ENCODE data around the gene PKMYT1. TPM values are rescaled to one million over a fixed set of nuclear protein-coding genes. Genes with fewer than 3 reads are reported as not detected.
A peak's percentile ranks its signal among the peaks of the same experiment; 100 is the strongest.

Gene PKMYT1
- total and polyA plus RNA-seq, 7 experiments from 2014 or later: 0.93 to 89.1 TPM; not detected in 5

- Histone ChIP-seq H3K27me3 (ENCODE audit: control insufficient read depth in 2 of 2, insufficient read depth in 2 of 2, low read length in 2 of 2) (no peaks in the 10 kb centered on the region), H3K27ac (ENCODE audit: low read depth, low read length) (no peak overlapping the region), H3K9me3 (ENCODE audit: control insufficient read depth in 2 of 3, low read length in 3 of 3) (no peaks in the 10 kb centered on the region), H3K4me3 (ENCODE audit: low read length) (no peak overlapping the region), H3K36me3 (ENCODE audit: control insufficient read depth in 2 of 3, insufficient read depth in 3 of 3, low read length in 3 of 3) (no peaks in the 10 kb centered on the region), H3K4me1 (ENCODE audit: control insufficient read depth in 2 of 2, insufficient read depth in 2 of 2, low read length in 2 of 2) (peaks cover 19 to 21% of the 10 kb centered on the region in 2 donors)
- Mint-ChIP-seq H3K27me3 (peaks cover 0 to 17% (median 0%) of the 10 kb centered on the region in 5 donors), H3K9me3 (no peaks in the 10 kb centered on the region), H3K4me3 (peak overlapping the region; percentile 76 to 82 (median 80)), H3K27ac (peak overlapping the region in 5 of 9 donors; percentile 41 to 81 (median 45)), H3K4me1 (peaks cover 18 to 32% (median 25%) of the 10 kb centered on the region in 7 donors), H3K36me3 (peaks cover 0 to 1% (median 0%) of the 10 kb centered on the region in 5 donors)
- DNase-seq (peak; percentile 78 to 98 (median 96)), ATAC-seq (peak; percentile 99)
- ChIA-PET POLR2A (interaction anchor here (0.7 to 3.0 kb wide), 10 partner anchors 9 to 564 kb away, joined by 3 to 17 read pairs (median 5); partner anchors contain the start of genes PKMYT1 and TNFRSF12A), CTCF (interaction anchor here (0.6 to 4.0 kb wide), 21 partner anchors 8 to 671 kb away, joined by 3 to 90 read pairs (median 4); partner anchors contain the start of genes HCFC1R1, THOC6, TNFRSF12A and ZNF174)
- intact Hi-C loops (cut with micrococcal nuclease): loop anchor here (1.0 to 2.0 kb wide), 14 partner anchors 18 to 497 kb away; partner anchors contain the start of genes PAQR4 (in 2 of the 2), PKMYT1 (in 2 of the 2) and THOC6 (in 1 of the 2)
Observed at GRCh38 chr16:3003582-3004270, 23.5 kb upstream of the PKMYT1 start.

- Mint-ChIP-seq H3K36me3 (no peaks in the 10 kb centered on the region), H3K4me1 (peaks cover 0 to 9% (median 4%) of the 10 kb centered on the region in 7 donors), H3K27me3 (peaks cover 0 to 13% (median 0%) of the 10 kb centered on the region in 5 donors), H3K4me3 (no peak overlapping the region), H3K9me3 (no peaks in the 10 kb centered on the region), H3K27ac (no peak overlapping the region)
- CTCF ChIA-PET: interaction anchor here (0.7 to 4.0 kb wide), 4 partner anchors 18 to 127 kb away, joined by 3 to 90 read pairs (median 4); partner anchors contain the start of genes FLYWCH2 and TNFRSF12A
- intact Hi-C loops (cut with micrococcal nuclease): no loop called here
- H3K4me1 ChIP-seq (ENCODE audit: control insufficient read depth in 2 of 2, insufficient read depth in 2 of 2, low read length in 2 of 2): no peaks in the 10 kb centered on the region
- POLR2A ChIA-PET: interaction anchor here (0.7 to 1.0 kb wide), 2 partner anchors 22 to 23 kb away, joined by 3 read pairs; partner anchors contain the start of genes HCFC1R1 and THOC6
- H3K4me3 ChIP-seq (ENCODE audit: low read length): no peak overlapping the region
- no peak overlapping the region for H3K27ac ChIP-seq (ENCODE audit: low read depth, low read length)
- ATAC-seq (no peak), DNase-seq (no peak)
- H3K9me3 ChIP-seq (ENCODE audit: control insufficient read depth in 2 of 3, low read length in 3 of 3): no peaks in the 10 kb centered on the region
- H3K27me3 ChIP-seq (ENCODE audit: control insufficient read depth in 2 of 2, insufficient read depth in 2 of 2, low read length in 2 of 2): no peaks in the 10 kb centered on the region
- H3K36me3 ChIP-seq (ENCODE audit: control insufficient read depth in 2 of 3, insufficient read depth in 3 of 3, low read length in 3 of 3): no peaks in the 10 kb centered on the region
Observed at GRCh38 chr16:3001316-3001715, 21.1 kb upstream of the PKMYT1 start.

DNA sequence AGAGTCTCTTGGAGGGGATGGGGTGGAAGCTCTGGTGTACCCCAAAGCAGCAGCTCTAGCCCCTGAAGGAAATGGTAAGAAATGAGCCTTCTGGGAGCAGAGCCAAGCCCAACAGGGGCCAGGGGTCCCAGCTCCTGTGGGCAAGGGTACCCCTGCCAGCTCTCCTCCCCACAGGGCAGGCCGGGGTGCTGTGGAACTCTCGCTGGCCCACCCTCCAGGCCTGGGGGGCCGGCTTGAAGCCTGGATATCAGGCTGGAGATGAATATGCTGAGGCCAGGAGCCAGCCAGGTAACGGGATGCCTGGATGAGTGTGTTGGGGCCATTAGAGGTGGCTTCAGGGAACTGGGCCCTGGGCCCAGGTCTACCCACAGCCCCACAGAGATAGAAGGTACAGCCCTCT, 20.3 kb upstream of the PKMYT1 start:
- intact Hi-C loops (cut with micrococcal nuclease): no loop called here

DNA sequence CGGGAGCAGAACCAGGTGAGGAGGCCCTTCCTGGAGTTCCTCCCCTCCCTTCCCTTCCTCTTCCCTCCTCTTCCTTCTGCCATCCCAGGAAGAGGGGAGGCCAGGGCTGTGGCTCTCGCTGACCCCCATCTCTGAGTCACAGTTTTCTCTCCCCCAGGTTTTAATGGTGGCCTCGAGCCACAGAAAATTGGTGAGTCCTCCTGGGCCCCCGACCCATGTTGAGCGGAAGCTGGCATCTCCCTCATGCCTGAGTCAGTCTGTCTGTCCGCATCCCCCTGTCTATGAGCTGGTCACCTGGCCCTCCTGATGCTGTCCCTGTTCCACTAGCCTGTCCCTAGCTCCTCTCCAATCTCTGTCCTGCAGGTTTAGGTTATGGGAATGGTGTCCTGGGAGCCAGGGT, 19.7 kb upstream of the PKMYT1 start:
- Histone ChIP-seq H3K9me3 (ENCODE audit: control insufficient read depth in 2 of 3, low read length in 3 of 3) (no peaks in the 10 kb centered on the region), H3K36me3 (ENCODE audit: control insufficient read depth in 2 of 3, insufficient read depth in 3 of 3, low read length in 3 of 3) (no peaks in the 10 kb centered on the region), H3K4me1 (ENCODE audit: control insufficient read depth in 2 of 2, insufficient read depth in 2 of 2, low read length in 2 of 2) (no peaks in the 10 kb centered on the region), H3K27ac (ENCODE audit: low read depth, low read length) (no peak overlapping the region), H3K4me3 (ENCODE audit: low read length) (no peak overlapping the region), H3K27me3 (ENCODE audit: control insufficient read depth in 2 of 2, insufficient read depth in 2 of 2, low read length in 2 of 2) (no peaks in the 10 kb centered on the region)
- ChIA-PET CTCF (interaction anchor here (1.2 kb wide), 1 partner anchor 28 kb away, joined by 3 read pairs; no protein-coding TSS in a partner anchor), POLR2A (no interaction called here)
- Mint-ChIP-seq H3K4me3 (no peak overlapping the region), H3K4me1 (peaks cover 0 to 7% (median 2%) of the 10 kb centered on the region in 7 donors), H3K27me3 (peaks cover 0 to 10% (median 0%) of the 10 kb centered on the region in 5 donors), H3K9me3 (no peaks in the 10 kb centered on the region), H3K27ac (no peak overlapping the region), H3K36me3 (no peaks in the 10 kb centered on the region)
- no peak for DNase-seq
- ATAC-seq: no peak
- intact Hi-C loops (cut with micrococcal nuclease): no loop called here

More for the DNA sequence above, 20.3 kb upstream of the PKMYT1 start:
- Mint-ChIP-seq H3K4me1 (peaks cover 0 to 9% (median 3%) of the 10 kb centered on the region in 7 donors), H3K27me3 (peaks cover 0 to 13% (median 0%) of the 10 kb centered on the region in 5 donors), H3K27ac (no peak overlapping the region), H3K4me3 (no peak overlapping the region), H3K9me3 (no peaks in the 10 kb centered on the region), H3K36me3 (no peaks in the 10 kb centered on the region)
- H3K9me3 ChIP-seq (ENCODE audit: control insufficient read depth in 2 of 3, low read length in 3 of 3): no peaks in the 10 kb centered on the region
- H3K4me3 ChIP-seq (ENCODE audit: low read length): no peak overlapping the region
- H3K36me3 ChIP-seq (ENCODE audit: control insufficient read depth in 2 of 3, insufficient read depth in 3 of 3, low read length in 3 of 3): no peaks in the 10 kb centered on the region
- POLR2A ChIA-PET: interaction anchor here (1.0 kb wide), 1 partner anchor 24 kb away, joined by 3 read pairs; the partner anchor contains the start of genes HCFC1R1 and THOC6
- ATAC-seq (no peak), DNase-seq (no peak)
- no peak overlapping the region for H3K27ac ChIP-seq (ENCODE audit: low read depth, low read length)
- H3K4me1 ChIP-seq (ENCODE audit: control insufficient read depth in 2 of 2, insufficient read depth in 2 of 2, low read length in 2 of 2): no peaks in the 10 kb centered on the region
- CTCF ChIA-PET: interaction anchor here (1.2 to 1.5 kb wide), 2 partner anchors 19 to 27 kb away, joined by 3 to 5 read pairs; partner anchors contain the start of gene TNFRSF12A
- H3K27me3 ChIP-seq (ENCODE audit: control insufficient read depth in 2 of 2, insufficient read depth in 2 of 2, low read length in 2 of 2): no peaks in the 10 kb centered on the region

DNA sequence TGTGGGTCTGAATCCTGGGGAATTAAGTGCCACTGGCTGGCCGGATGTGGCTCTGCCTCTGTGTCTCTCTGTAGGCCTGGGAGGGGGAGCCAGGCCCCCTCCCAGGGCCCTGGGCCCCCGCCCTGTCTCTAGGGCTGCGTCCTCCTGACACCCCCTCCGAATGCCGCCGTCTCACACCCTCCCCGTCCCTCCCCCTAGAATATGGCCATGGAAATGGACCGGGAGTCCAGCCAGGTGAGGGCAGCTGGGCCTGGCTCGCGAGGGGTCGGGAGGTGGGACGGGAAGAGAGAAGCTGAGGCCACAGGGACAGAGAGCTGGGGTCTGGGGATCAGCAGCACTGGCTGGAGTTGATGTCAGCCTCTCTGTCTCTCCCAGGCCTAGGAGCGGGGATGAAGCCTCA, 16.1 kb upstream of the PKMYT1 start:
- no peaks in the 10 kb centered on the region for H3K36me3 ChIP-seq (ENCODE audit: control insufficient read depth in 2 of 3, insufficient read depth in 3 of 3, low read length in 3 of 3)
- Mint-ChIP-seq H3K4me1 (no peaks in the 10 kb centered on the region), H3K27ac (no peak overlapping the region), H3K9me3 (no peaks in the 10 kb centered on the region), H3K27me3 (peaks cover 0 to 7% (median 0%) of the 10 kb centered on the region in 5 donors), H3K36me3 (no peaks in the 10 kb centered on the region), H3K4me3 (no peak overlapping the region)
- no peaks in the 10 kb centered on the region for H3K9me3 ChIP-seq (ENCODE audit: control insufficient read depth in 2 of 3, low read length in 3 of 3)
- no peak overlapping the region for H3K27ac ChIP-seq (ENCODE audit: low read depth, low read length)
- ChIA-PET POLR2A (interaction anchor here (0.9 kb wide), 1 partner anchor 12 kb away, joined by 3 read pairs; no protein-coding TSS in a partner anchor), CTCF (interaction anchor here (0.8 kb wide), 1 partner anchor 31 kb away, joined by 3 read pairs; no protein-coding TSS in a partner anchor)
- DNase-seq (no peak), ATAC-seq (no peak)
- intact Hi-C loops (cut with micrococcal nuclease): no loop called here
- H3K4me3 ChIP-seq (ENCODE audit: low read length): no peak overlapping the region
- H3K27me3 ChIP-seq (ENCODE audit: control insufficient read depth in 2 of 2, insufficient read depth in 2 of 2, low read length in 2 of 2): no peaks in the 10 kb centered on the region
- H3K4me1 ChIP-seq (ENCODE audit: control insufficient read depth in 2 of 2, insufficient read depth in 2 of 2, low read length in 2 of 2): no peaks in the 10 kb centered on the region

GRCh38 chr16:2992383-2993081, 12.3 kb upstream of the PKMYT1 start:
- Histone ChIP-seq H3K9me3 (ENCODE audit: control insufficient read depth in 2 of 3, low read length in 3 of 3) (no peaks in the 10 kb centered on the region), H3K27ac (ENCODE audit: low read depth, low read length) (no peak overlapping the region), H3K27me3 (ENCODE audit: control insufficient read depth in 2 of 2, insufficient read depth in 2 of 2, low read length in 2 of 2) (no peaks in the 10 kb centered on the region), H3K4me1 (ENCODE audit: control insufficient read depth in 2 of 2, insufficient read depth in 2 of 2, low read length in 2 of 2) (no peaks in the 10 kb centered on the region), H3K36me3 (ENCODE audit: control insufficient read depth in 2 of 3, insufficient read depth in 3 of 3, low read length in 3 of 3) (no peaks in the 10 kb centered on the region), H3K4me3 (ENCODE audit: low read length) (no peak overlapping the region)
- ChIA-PET CTCF (no interaction called here), POLR2A (no interaction called here)
- Mint-ChIP-seq H3K36me3 (no peaks in the 10 kb centered on the region), H3K27ac (no peak overlapping the region), H3K4me1 (no peaks in the 10 kb centered on the region), H3K27me3 (peaks cover 0 to 6% (median 0%) of the 10 kb centered on the region in 5 donors), H3K9me3 (peaks cover 0 to 2% (median 0%) of the 10 kb centered on the region in 11 donors), H3K4me3 (no peak overlapping the region)
- no peak for ATAC-seq
- no peak for DNase-seq
- intact Hi-C loops (cut with micrococcal nuclease): no loop called here
